Karpas-422 (cell line): ENCODE results near the gene KNG1. TPM values are rescaled to one million over a fixed set of nuclear protein-coding genes. Genes with fewer than 3 reads are reported as not detected.
"Not testable (repeated sequence)": the region's sequence is repeated elsewhere in the genome, so short reads cannot be mapped to it uniquely, and the experiment has no call there.

Experiments used
- DNase-seq: peaks from one replicate; pipeline ENCODE4 v3.0.0-alpha.2; 2015
- H2AFZ ChIP-seq: fragments of 200-600 bp; sonication (generic); 2 replicates; pipeline ENCODE4 v1.6.1; 2014; ENCODE audit warnings: antibody characterized with exemption, low read length, mixed read lengths
- H3K27ac ChIP-seq: fragments of 200-600 bp; sonication (generic); 2 replicates; pipeline ENCODE4 v1.5.1; 2014; ENCODE audit warnings: mild to moderate bottlenecking, low read length, moderate library complexity
- H3K27me3 ChIP-seq: fragments of 200-600 bp; sonication (generic); 2 replicates; pipeline ENCODE4 v1.6.1; 2014; ENCODE audit warnings: low read length, mixed read lengths
- H3K36me3 ChIP-seq: fragments of 200-600 bp; sonication (generic); 2 replicates; pipeline ENCODE4 v1.6.1; 2014; ENCODE audit warnings: low read length, mixed read lengths; ENCODE audit not compliant: insufficient read depth
- H3K4me1 ChIP-seq: fragments of 200-600 bp; sonication (generic); 2 replicates; pipeline ENCODE4 v1.6.1; 2014; ENCODE audit warnings: mild to moderate bottlenecking, low read length, mixed read lengths
- H3K4me2 ChIP-seq: fragments of 200-600 bp; sonication (generic); 2 replicates; pipeline ENCODE4 v1.6.1; 2014; ENCODE audit warnings: low read length, low read depth, mild to moderate bottlenecking; ENCODE audit not compliant: poor library complexity, severe bottlenecking
- H3K4me3 ChIP-seq: fragments of 200-600 bp; sonication (generic); 2 replicates; pipeline ENCODE4 v1.5.1; 2014; ENCODE audit warnings: mild to moderate bottlenecking, antibody characterized with exemption, low read length, mixed read lengths
- H3K79me2 ChIP-seq: fragments of 200-600 bp; sonication (generic); 2 replicates; pipeline ENCODE4 v1.6.1; 2014; ENCODE audit warnings: mild to moderate bottlenecking, low read length, mixed read lengths
- H3K9ac ChIP-seq: fragments of 200-600 bp; sonication (generic); 2 replicates; pipeline ENCODE4 v1.6.0; 2014; ENCODE audit warnings: low read length
- H3K9me2 ChIP-seq: fragments of 200-600 bp; sonication (generic), shearing (Covaris generic); replicated peaks from 2 replicates; pipeline ENCODE4 v1.6.0; 2014; ENCODE audit warnings: mild to moderate bottlenecking, low read length, moderate library complexity; ENCODE audit not compliant: insufficient read depth
- H3K9me3 ChIP-seq: fragments of 300-700, 200-600 bp; sonication (generic); 2 replicates; pipeline ENCODE4 v1.6.1; 2014; ENCODE audit warnings: low read length, mixed read lengths
- H4K20me1 ChIP-seq: fragments of 200-600 bp; sonication (generic); 2 replicates; pipeline ENCODE4 v1.6.1; 2014; ENCODE audit warnings: mild to moderate bottlenecking, antibody characterized with exemption, low read length, low read depth; ENCODE audit not compliant: insufficient read depth
- total RNA-seq: library from RNA; depleted of rRNA; stranded (reverse); fragments of >200 nt; shearing (Covaris generic); gene quantifications from 2 replicates; pipeline ENCODE4 v1.2.3, GENCODE V29; 2014; ENCODE audit warnings: low replicate concordance

Gene KNG1
- total RNA-seq, 1 experiment from 2014 or later: not detected

- no peaks in the 10 kb centered on the region for H3K36me3 ChIP-seq
These were observed 34.3 kb upstream of the KNG1 start for GRCh38 chr3:186682812-186683211.

GRCh38 chr3:186683979-186684378, 33.2 kb upstream of the KNG1 start:
- no peaks in the 10 kb centered on the region for H3K4me1 ChIP-seq
- H3K9me2 ChIP-seq: no peaks in the 10 kb centered on the region
- H4K20me1 ChIP-seq: no peaks in the 10 kb centered on the region
- no peak overlapping the region for H2AFZ ChIP-seq
- H3K36me3 ChIP-seq: no peaks in the 10 kb centered on the region
- H3K27ac ChIP-seq: no peak overlapping the region
- no peak for DNase-seq
- no peaks in the 10 kb centered on the region; the same call in 1 of the 2 replicates for H3K27me3 ChIP-seq
- no peaks in the 10 kb centered on the region for H3K79me2 ChIP-seq
- H3K9me3 ChIP-seq: no peaks in the 10 kb centered on the region
- no peak overlapping the region for H3K4me2 ChIP-seq
- no peak overlapping the region for H3K9ac ChIP-seq
- H3K4me3 ChIP-seq: no peak overlapping the region

More at GRCh38 chr3:186682812-186683211, 34.3 kb upstream of the KNG1 start:
- DNase-seq: no peak
- Histone ChIP-seq H3K9me2 (no peaks in the 10 kb centered on the region), H4K20me1 (no peaks in the 10 kb centered on the region), H3K4me2 (no peak overlapping the region), H3K9me3 (no peaks in the 10 kb centered on the region), H2AFZ (no peak overlapping the region), H3K27me3 (no peaks in the 10 kb centered on the region; the same call in 1 of the 2 replicates), H3K79me2 (no peaks in the 10 kb centered on the region), H3K27ac (no peak overlapping the region), H3K9ac (no peak overlapping the region), H3K4me1 (no peaks in the 10 kb centered on the region), H3K4me3 (no peak overlapping the region)

GRCh38 chr3:186686475-186686874, 30.7 kb upstream of the KNG1 start:
- H3K9me3 ChIP-seq, H2AFZ ChIP-seq, H3K4me3 ChIP-seq, H3K9ac ChIP-seq, H3K9me2 ChIP-seq, H4K20me1 ChIP-seq, H3K27me3 ChIP-seq, H3K4me1 ChIP-seq, DNase-seq, H3K79me2 ChIP-seq, H3K4me2 ChIP-seq, H3K36me3 ChIP-seq, H3K27ac ChIP-seq: not testable (repeated sequence)

- H3K27ac ChIP-seq: no peak overlapping the region
- H3K4me2 ChIP-seq: no peak overlapping the region
- H3K9me2 ChIP-seq: no peaks in the 10 kb centered on the region
- H4K20me1 ChIP-seq: no peaks in the 10 kb centered on the region
- no peaks in the 10 kb centered on the region for H3K4me1 ChIP-seq
- DNase-seq: no peak
- H3K36me3 ChIP-seq: no peaks in the 10 kb centered on the region
- no peaks in the 10 kb centered on the region for H3K9me3 ChIP-seq
- no peaks in the 10 kb centered on the region for H3K79me2 ChIP-seq
- H3K27me3 ChIP-seq: no peaks in the 10 kb centered on the region; the same call in 1 of the 2 replicates
- H2AFZ ChIP-seq: no peak overlapping the region
- no peak overlapping the region for H3K4me3 ChIP-seq
- H3K9ac ChIP-seq: no peak overlapping the region
These were observed 30.0 kb upstream of the KNG1 start for GRCh38 chr3:186687120-186687651.

- DNase-seq, H3K27me3 ChIP-seq, H3K9ac ChIP-seq: not testable (repeated sequence)
These were observed 26.9 kb upstream of the KNG1 start for GRCh38 chr3:186690304-186690703.

GRCh38 chr3:186691676-186692075, 25.5 kb upstream of the KNG1 start:
- Histone ChIP-seq H3K4me2 (no peak overlapping the region), H4K20me1 (no peaks in the 10 kb centered on the region), H3K27me3 (no peaks in the 10 kb centered on the region), H3K36me3 (no peaks in the 10 kb centered on the region), H2AFZ (no peak overlapping the region), H3K9me2 (no peaks in the 10 kb centered on the region), H3K79me2 (no peaks in the 10 kb centered on the region), H3K4me1 (no peaks in the 10 kb centered on the region), H3K4me3 (no peak overlapping the region), H3K9me3 (no peaks in the 10 kb centered on the region), H3K9ac (no peak overlapping the region), H3K27ac (no peak overlapping the region)
- no peak for DNase-seq

More at GRCh38 chr3:186690304-186690703, 26.9 kb upstream of the KNG1 start:
- not testable (repeated sequence) for H3K9me2 ChIP-seq, H3K27ac ChIP-seq, H3K9me3 ChIP-seq, H3K4me3 ChIP-seq, H3K79me2 ChIP-seq, H4K20me1 ChIP-seq, H2AFZ ChIP-seq, H3K36me3 ChIP-seq, H3K4me1 ChIP-seq, H3K4me2 ChIP-seq

DNA sequence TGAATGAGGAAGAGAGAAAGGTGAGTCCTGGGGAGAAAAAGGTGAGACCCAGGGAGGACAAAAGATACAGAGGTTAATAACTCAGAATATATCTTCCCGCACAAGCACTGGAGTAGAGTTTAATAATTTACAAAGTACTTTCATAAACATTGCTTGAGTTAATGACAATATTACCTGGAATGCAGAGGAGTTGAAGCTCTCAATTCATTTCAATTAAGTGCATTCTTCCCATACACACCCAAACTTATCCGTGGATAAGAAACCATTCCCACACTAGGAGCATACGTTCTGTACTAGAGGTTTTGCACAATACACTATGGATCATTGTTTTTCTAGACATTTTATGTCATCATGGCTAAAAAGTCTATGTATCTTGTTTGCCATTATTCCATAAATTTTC, 23.3 kb upstream of the KNG1 start:
- Histone ChIP-seq H3K9me2 (no peaks in the 10 kb centered on the region), H3K79me2 (no peaks in the 10 kb centered on the region), H3K27me3 (no peaks in the 10 kb centered on the region), H4K20me1 (no peaks in the 10 kb centered on the region), H3K4me3 (no peak overlapping the region), H3K9me3 (no peaks in the 10 kb centered on the region), H3K27ac (no peak overlapping the region), H3K36me3 (no peaks in the 10 kb centered on the region), H3K9ac (no peak overlapping the region), H3K4me1 (no peaks in the 10 kb centered on the region), H2AFZ (no peak overlapping the region), H3K4me2 (no peak overlapping the region)
- DNase-seq: no peak

- no peak for DNase-seq
- no peak overlapping the region for H3K4me3 ChIP-seq
- no peaks in the 10 kb centered on the region for H3K9me3 ChIP-seq
- H3K27ac ChIP-seq: no peak overlapping the region
- no peak overlapping the region for H3K4me2 ChIP-seq
- H3K9ac ChIP-seq: no peak overlapping the region
- H3K79me2 ChIP-seq: no peaks in the 10 kb centered on the region
- no peaks in the 10 kb centered on the region for H3K27me3 ChIP-seq
- no peak overlapping the region for H2AFZ ChIP-seq
- H3K36me3 ChIP-seq: no peaks in the 10 kb centered on the region
- no peaks in the 10 kb centered on the region for H3K9me2 ChIP-seq
- H3K4me1 ChIP-seq: no peaks in the 10 kb centered on the region
- H4K20me1 ChIP-seq: no peaks in the 10 kb centered on the region
These were observed 22.7 kb upstream of the KNG1 start for GRCh38 chr3:186694288-186695032.
